Esophagus (tissue), 2 donors: ENCODE results near the gene CMKLR1. TPM values are rescaled to one million over a fixed set of nuclear protein-coding genes. Genes with fewer than 3 reads are reported as not detected.

ENCODE experiments used
- H3K27ac ChIP-seq, 2 donors: one replicate each; pipeline ENCODE4 v1.5.1; 2013; ENCODE audit warnings: low read depth in 2 of 2, mild to moderate bottlenecking in 2 of 2, inconsistent platforms in 1 of 2, low read length in 1 of 2, moderate library complexity in 1 of 2
- H3K27me3 ChIP-seq, 2 donors: one replicate each; pipeline ENCODE4 v1.6.1; 2013; ENCODE audit warnings: low read length in 2 of 2, control low read depth in 1 of 2, mild to moderate bottlenecking in 1 of 2; ENCODE audit not compliant: insufficient read depth in 2 of 2, control insufficient read depth in 1 of 2
- H3K36me3 ChIP-seq, 2 donors: one replicate each; pipeline ENCODE4 v1.6.1; 2013; ENCODE audit warnings: low read length in 1 of 2; ENCODE audit not compliant: control insufficient read depth in 2 of 2, insufficient read depth in 2 of 2
- H3K4me1 ChIP-seq, 2 donors: one replicate each; pipeline ENCODE4 v1.6.1; 2013; ENCODE audit warnings: low read length in 1 of 2; ENCODE audit not compliant: control insufficient read depth in 2 of 2, insufficient read depth in 2 of 2
- H3K4me3 ChIP-seq, 2 donors: one replicate each; pipeline ENCODE4 v1.5.1; 2013; ENCODE audit warnings: low read length in 2 of 2, mild to moderate bottlenecking in 2 of 2, low read depth in 1 of 2, moderate library complexity in 1 of 2
- H3K9me3 ChIP-seq, 2 donors: one replicate each; pipeline ENCODE4 v1.6.1; 2013; ENCODE audit warnings: mild to moderate bottlenecking in 2 of 2, low read depth in 1 of 2, low read length in 1 of 2, moderate library complexity in 1 of 2; ENCODE audit not compliant: control insufficient read depth in 2 of 2, insufficient read depth in 1 of 2
- WGBS, 2 donors: extraction: QIAGEN DNeasy Blood & Tissue Kit; methylation state at CpG; one replicate each; pipeline ENCODE4 v1.1.7; 2013; 5-methylcytosine and 5-hydroxymethylcytosine counted together
- polyA plus RNA-seq, 2 donors: library from polyadenylated mRNA; stranded (reverse); fragments of 200-250 nt; gene quantifications; one replicate each; pipeline ENCODE4 v1.2.3, GENCODE V29; 2013
- donor health status: healthy with polysubstance abuse.
- donor health status: Bipolar disorder and iron deficiency.

The CMKLR1 gene
- polyA plus RNA-seq, 2 donors = 0.24 to 0.45 TPM

GRCh38 chr12:108271951-108272872 lies 66.9 kb downstream of the CMKLR1 start:
- H3K4me3 ChIP-seq = no peak overlapping the region
- H3K27me3 ChIP-seq = no peaks in the 10 kb centered on the region
- 56 to 60% methylated on average over 6 of the region's 6 CpGs for WGBS, 2 donors
- H3K4me1 ChIP-seq = no peaks in the 10 kb centered on the region
- no peak overlapping the region for H3K27ac ChIP-seq
- no peaks in the 10 kb centered on the region for H3K36me3 ChIP-seq
- peaks cover 0 to 4% of the 10 kb centered on the region in 2 donors for H3K9me3 ChIP-seq

GRCh38 chr12:108270849-108271143 lies 68.3 kb downstream of the CMKLR1 start:
- Histone ChIP-seq H3K4me3 (no peak overlapping the region), H3K9me3 (peaks cover 0 to 4% of the 10 kb centered on the region in 2 donors), H3K36me3 (no peaks in the 10 kb centered on the region), H3K4me1 (no peaks in the 10 kb centered on the region), H3K27ac (no peak overlapping the region), H3K27me3 (no peaks in the 10 kb centered on the region)
- WGBS, 2 donors = 67 to 69% methylated on average over 2 of the region's 2 CpGs

GRCh38 chr12:108270035-108270848 lies 68.9 kb downstream of the CMKLR1 start:
- 42% methylated on average over 2 of the region's 2 CpGs for WGBS, 2 donors
- Histone ChIP-seq H3K36me3 (no peaks in the 10 kb centered on the region), H3K27ac (no peak overlapping the region), H3K4me1 (no peaks in the 10 kb centered on the region), H3K9me3 (peaks cover 0 to 4% of the 10 kb centered on the region in 2 donors), H3K4me3 (no peak overlapping the region), H3K27me3 (no peaks in the 10 kb centered on the region)

- no peaks in the 10 kb centered on the region for H3K9me3 ChIP-seq
- no peaks in the 10 kb centered on the region for H3K27me3 ChIP-seq
- WGBS, 2 donors = 75 to 85% methylated on average over 1 of the region's 1 CpG
- no peaks in the 10 kb centered on the region for H3K4me1 ChIP-seq
- no peaks in the 10 kb centered on the region for H3K36me3 ChIP-seq
- no peak overlapping the region for H3K27ac ChIP-seq
- no peak overlapping the region for H3K4me3 ChIP-seq
Observed at GRCh38 chr12:108269224-108269623, 69.9 kb downstream of the CMKLR1 start.

GRCh38 chr12:108268397-108268796 lies 70.7 kb downstream of the CMKLR1 start:
- H3K36me3 ChIP-seq = no peaks in the 10 kb centered on the region
- H3K9me3 ChIP-seq = no peaks in the 10 kb centered on the region
- no peak overlapping the region for H3K4me3 ChIP-seq
- H3K27me3 ChIP-seq = peaks cover 0 to 3% of the 10 kb centered on the region in 2 donors
- WGBS, 2 donors = 23 to 39% methylated on average over 1 of the region's 1 CpG
- H3K4me1 ChIP-seq = no peaks in the 10 kb centered on the region
- H3K27ac ChIP-seq = no peak overlapping the region

- H3K36me3 ChIP-seq = no peaks in the 10 kb centered on the region
- H3K4me3 ChIP-seq = no peak overlapping the region
- H3K27me3 ChIP-seq = peaks cover 0 to 3% of the 10 kb centered on the region in 2 donors
- WGBS, 2 donors = 69 to 81% methylated on average over 4 of the region's 4 CpGs
- no peaks in the 10 kb centered on the region for H3K9me3 ChIP-seq
- H3K27ac ChIP-seq = no peak overlapping the region
- H3K4me1 ChIP-seq = no peaks in the 10 kb centered on the region
Observed at GRCh38 chr12:108267450-108267849, 71.7 kb downstream of the CMKLR1 start.

- peaks cover 0 to 3% of the 10 kb centered on the region in 2 donors for H3K27me3 ChIP-seq
- no peaks in the 10 kb centered on the region for H3K4me1 ChIP-seq
- H3K36me3 ChIP-seq = no peaks in the 10 kb centered on the region
- H3K9me3 ChIP-seq = no peaks in the 10 kb centered on the region
- H3K27ac ChIP-seq = no peak overlapping the region
- no peak overlapping the region for H3K4me3 ChIP-seq
- 67 to 71% methylated on average over 1 of the region's 1 CpG for WGBS, 2 donors
Observed at GRCh38 chr12:108266131-108266530, 73.0 kb downstream of the CMKLR1 start.

GRCh38 chr12:108265505-108265904 lies 73.6 kb downstream of the CMKLR1 start:
- Histone ChIP-seq H3K27ac (no peak overlapping the region), H3K4me3 (no peak overlapping the region), H3K9me3 (no peaks in the 10 kb centered on the region), H3K27me3 (peaks cover 0 to 3% of the 10 kb centered on the region in 2 donors), H3K36me3 (no peaks in the 10 kb centered on the region), H3K4me1 (no peaks in the 10 kb centered on the region)
- 78% methylated on average over 1 of the region's 1 CpG for WGBS, 2 donors

- no peak overlapping the region for H3K27ac ChIP-seq
- H3K4me3 ChIP-seq = no peak overlapping the region
- peaks cover 0 to 3% of the 10 kb centered on the region in 2 donors for H3K27me3 ChIP-seq
- H3K36me3 ChIP-seq = no peaks in the 10 kb centered on the region
- peaks cover 0 to 3% of the 10 kb centered on the region in 2 donors for H3K9me3 ChIP-seq
- H3K4me1 ChIP-seq = no peaks in the 10 kb centered on the region
Observed at GRCh38 chr12:108260969-108261368, 78.1 kb downstream of the CMKLR1 start.
